Measurements from ENCODE around the gene PON2. TPM values are rescaled to one million over a fixed set of nuclear protein-coding genes. Genes with fewer than 3 reads are reported as not detected.

The PON2 gene
- polyA plus RNA-seq, 1 donor from 2014 or later = 23.1 TPM

DNA sequence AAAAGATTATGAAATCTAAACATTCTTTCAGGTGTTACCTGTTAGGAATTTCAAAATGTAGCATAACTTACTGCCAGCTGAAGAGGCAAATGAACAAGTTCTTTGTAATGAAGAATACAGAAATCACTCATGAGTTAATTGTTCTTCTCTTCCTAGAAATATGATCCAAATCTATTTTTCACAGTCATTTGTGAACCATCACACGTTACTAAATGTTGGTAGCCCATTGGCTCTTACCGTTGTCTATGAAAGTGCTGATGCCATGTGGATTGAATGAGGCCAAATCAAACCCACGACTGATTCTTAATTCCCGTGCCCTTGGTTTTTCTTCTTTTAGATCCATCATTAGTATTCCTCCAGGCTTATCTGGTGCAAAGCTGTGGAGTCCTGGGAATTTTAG lies 22.8 kb downstream of the PON2 start:
- H2AFZ ChIP-seq (ENCODE audit: low read depth, low read length) = no peak overlapping the region
- TF ChIP-seq RAD21 (conservative IDR thresholded peaks at IDR 0.05) (no peak), TAF1 (IDR thresholded peaks at IDR 0.05; ENCODE audit: low read depth) (no peak), MXI1 (conservative IDR thresholded peaks at IDR 0.05; ENCODE audit: poor library complexity, severe bottlenecking) (no peak), SMC3 (conservative IDR thresholded peaks at IDR 0.05; ENCODE audit: poor library complexity) (no peak), EZH2 (IDR thresholded peaks at IDR 0.05; ENCODE audit: borderline replicate concordance, insufficient read depth, low read length, poor library complexity, severe bottlenecking) (no peak), POLR2AphosphoS5 (IDR thresholded peaks at IDR 0.05) (no peak), EP300 (conservative IDR thresholded peaks at IDR 0.05; ENCODE audit: poor library complexity, severe bottlenecking) (no peak)
- TF ChIP-seq, protein P1, sequence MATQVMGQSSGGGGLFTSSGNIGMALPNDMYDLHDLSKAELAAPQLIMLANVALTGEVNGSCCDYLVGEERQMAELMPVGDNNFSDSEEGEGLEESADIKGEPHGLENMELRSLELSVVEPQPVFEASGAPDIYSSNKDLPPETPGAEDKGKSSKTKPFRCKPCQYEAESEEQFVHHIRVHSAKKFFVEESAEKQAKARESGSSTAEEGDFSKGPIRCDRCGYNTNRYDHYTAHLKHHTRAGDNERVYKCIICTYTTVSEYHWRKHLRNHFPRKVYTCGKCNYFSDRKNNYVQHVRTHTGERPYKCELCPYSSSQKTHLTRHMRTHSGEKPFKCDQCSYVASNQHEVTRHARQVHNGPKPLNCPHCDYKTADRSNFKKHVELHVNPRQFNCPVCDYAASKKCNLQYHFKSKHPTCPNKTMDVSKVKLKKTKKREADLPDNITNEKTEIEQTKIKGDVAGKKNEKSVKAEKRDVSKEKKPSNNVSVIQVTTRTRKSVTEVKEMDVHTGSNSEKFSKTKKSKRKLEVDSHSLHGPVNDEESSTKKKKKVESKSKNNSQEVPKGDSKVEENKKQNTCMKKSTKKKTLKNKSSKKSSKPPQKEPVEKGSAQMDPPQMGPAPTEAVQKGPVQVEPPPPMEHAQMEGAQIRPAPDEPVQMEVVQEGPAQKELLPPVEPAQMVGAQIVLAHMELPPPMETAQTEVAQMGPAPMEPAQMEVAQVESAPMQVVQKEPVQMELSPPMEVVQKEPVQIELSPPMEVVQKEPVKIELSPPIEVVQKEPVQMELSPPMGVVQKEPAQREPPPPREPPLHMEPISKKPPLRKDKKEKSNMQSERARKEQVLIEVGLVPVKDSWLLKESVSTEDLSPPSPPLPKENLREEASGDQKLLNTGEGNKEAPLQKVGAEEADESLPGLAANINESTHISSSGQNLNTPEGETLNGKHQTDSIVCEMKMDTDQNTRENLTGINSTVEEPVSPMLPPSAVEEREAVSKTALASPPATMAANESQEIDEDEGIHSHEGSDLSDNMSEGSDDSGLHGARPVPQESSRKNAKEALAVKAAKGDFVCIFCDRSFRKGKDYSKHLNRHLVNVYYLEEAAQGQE (IDR thresholded peaks at IDR 0.05; ENCODE audit: borderline replicate concordance) = no peak
- TF ChIP-seq, protein P2, sequence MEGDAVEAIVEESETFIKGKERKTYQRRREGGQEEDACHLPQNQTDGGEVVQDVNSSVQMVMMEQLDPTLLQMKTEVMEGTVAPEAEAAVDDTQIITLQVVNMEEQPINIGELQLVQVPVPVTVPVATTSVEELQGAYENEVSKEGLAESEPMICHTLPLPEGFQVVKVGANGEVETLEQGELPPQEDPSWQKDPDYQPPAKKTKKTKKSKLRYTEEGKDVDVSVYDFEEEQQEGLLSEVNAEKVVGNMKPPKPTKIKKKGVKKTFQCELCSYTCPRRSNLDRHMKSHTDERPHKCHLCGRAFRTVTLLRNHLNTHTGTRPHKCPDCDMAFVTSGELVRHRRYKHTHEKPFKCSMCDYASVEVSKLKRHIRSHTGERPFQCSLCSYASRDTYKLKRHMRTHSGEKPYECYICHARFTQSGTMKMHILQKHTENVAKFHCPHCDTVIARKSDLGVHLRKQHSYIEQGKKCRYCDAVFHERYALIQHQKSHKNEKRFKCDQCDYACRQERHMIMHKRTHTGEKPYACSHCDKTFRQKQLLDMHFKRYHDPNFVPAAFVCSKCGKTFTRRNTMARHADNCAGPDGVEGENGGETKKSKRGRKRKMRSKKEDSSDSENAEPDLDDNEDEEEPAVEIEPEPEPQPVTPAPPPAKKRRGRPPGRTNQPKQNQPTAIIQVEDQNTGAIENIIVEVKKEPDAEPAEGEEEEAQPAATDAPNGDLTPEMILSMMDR (IDR thresholded peaks at IDR 0.05; ENCODE audit: poor library complexity, severe bottlenecking) = no peak
- no peaks in the 10 kb centered on the region for H3K79me2 ChIP-seq (replicated peaks; ENCODE audit: insufficient read depth, low read length)
- H3K27ac ChIP-seq (ENCODE audit: low read length) = no peak overlapping the region
- no peaks in the 10 kb centered on the region for H3F3A ChIP-seq (ENCODE audit: insufficient read depth, low read length, poor library complexity, severe bottlenecking)
- no peaks in the 10 kb centered on the region for H3K36me3 ChIP-seq (ENCODE audit: insufficient read depth, low read length)
- H3K9me2 ChIP-seq (ENCODE audit: insufficient read depth, low read length) = no peaks in the 10 kb centered on the region
- no peak overlapping the region for H3K4me2 ChIP-seq (ENCODE audit: low read length)
- H4K20me1 ChIP-seq (ENCODE audit: insufficient read depth) = no peaks in the 10 kb centered on the region
- no peaks in the 10 kb centered on the region for H3K27me3 ChIP-seq (ENCODE audit: insufficient read depth, low read depth, low read length)
- H3K9ac ChIP-seq (ENCODE audit: low read length) = no peak overlapping the region
- H3K4me3 ChIP-seq (ENCODE audit: low read length) = no peak overlapping the region
- H3K9me3 ChIP-seq (ENCODE audit: low read length) = no peaks in the 10 kb centered on the region

DNA sequence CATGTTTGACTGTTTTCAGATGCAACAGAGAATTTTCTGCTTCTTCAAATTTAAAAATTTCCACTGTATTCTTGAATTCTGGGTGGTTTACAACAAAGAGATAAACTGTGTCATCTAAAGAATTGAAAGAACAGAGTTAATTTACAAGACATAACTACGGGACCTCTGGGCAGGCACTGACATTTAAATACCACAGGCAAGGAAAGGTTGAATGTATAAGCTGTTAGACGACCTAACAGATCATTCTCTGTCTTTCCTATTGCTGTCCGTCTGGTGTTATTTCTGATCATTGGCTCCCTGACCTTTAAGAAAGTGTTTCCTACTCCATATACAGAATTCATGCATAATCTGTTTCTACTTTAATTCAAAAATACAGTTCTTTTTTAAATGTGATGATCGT lies 23.2 kb downstream of the PON2 start:
- TF ChIP-seq MXI1 (conservative IDR thresholded peaks at IDR 0.05; ENCODE audit: poor library complexity, severe bottlenecking) = no peak
- TF ChIP-seq RAD21 (conservative IDR thresholded peaks at IDR 0.05) = no peak
- TF ChIP-seq TAF1 (IDR thresholded peaks at IDR 0.05; ENCODE audit: low read depth) = no peak
- no peak for TF ChIP-seq EZH2 (IDR thresholded peaks at IDR 0.05; ENCODE audit: borderline replicate concordance, insufficient read depth, low read length, poor library complexity, severe bottlenecking)
- TF ChIP-seq, protein P2 (IDR thresholded peaks at IDR 0.05; ENCODE audit: poor library complexity, severe bottlenecking) = no peak
- no peak for TF ChIP-seq POLR2AphosphoS5 (IDR thresholded peaks at IDR 0.05)
- TF ChIP-seq, protein P1 (IDR thresholded peaks at IDR 0.05; ENCODE audit: borderline replicate concordance) = no peak
- TF ChIP-seq EP300 (conservative IDR thresholded peaks at IDR 0.05; ENCODE audit: poor library complexity, severe bottlenecking) = no peak
- no peak for TF ChIP-seq SMC3 (conservative IDR thresholded peaks at IDR 0.05; ENCODE audit: poor library complexity)
- Histone ChIP-seq H3K4me3 (ENCODE audit: low read length) (no peak overlapping the region), H3K9me3 (ENCODE audit: low read length) (no peaks in the 10 kb centered on the region), H3K79me2 (replicated peaks; ENCODE audit: insufficient read depth, low read length) (no peaks in the 10 kb centered on the region), H3K27me3 (ENCODE audit: insufficient read depth, low read depth, low read length) (no peaks in the 10 kb centered on the region), H3K9me2 (ENCODE audit: insufficient read depth, low read length) (no peaks in the 10 kb centered on the region), H3K4me2 (ENCODE audit: low read length) (no peak overlapping the region), H2AFZ (ENCODE audit: low read depth, low read length) (no peak overlapping the region), H3K36me3 (ENCODE audit: insufficient read depth, low read length) (no peaks in the 10 kb centered on the region), H3K9ac (ENCODE audit: low read length) (no peak overlapping the region), H3K27ac (ENCODE audit: low read length) (no peak overlapping the region), H4K20me1 (ENCODE audit: insufficient read depth) (no peaks in the 10 kb centered on the region), H3F3A (ENCODE audit: insufficient read depth, low read length, poor library complexity, severe bottlenecking) (no peaks in the 10 kb centered on the region)
